ENCODE measurements around the gene CD86. TPM values are rescaled to one million over a fixed set of nuclear protein-coding genes. Genes with fewer than 3 reads are reported as not detected.
A peak's percentile ranks its signal among the peaks of the same experiment; 100 is the strongest.

The CD86 gene
- total RNA-seq, 4 donors from 2014 or later = 1.7 to 10.7 TPM; not detected in 2

DNA sequence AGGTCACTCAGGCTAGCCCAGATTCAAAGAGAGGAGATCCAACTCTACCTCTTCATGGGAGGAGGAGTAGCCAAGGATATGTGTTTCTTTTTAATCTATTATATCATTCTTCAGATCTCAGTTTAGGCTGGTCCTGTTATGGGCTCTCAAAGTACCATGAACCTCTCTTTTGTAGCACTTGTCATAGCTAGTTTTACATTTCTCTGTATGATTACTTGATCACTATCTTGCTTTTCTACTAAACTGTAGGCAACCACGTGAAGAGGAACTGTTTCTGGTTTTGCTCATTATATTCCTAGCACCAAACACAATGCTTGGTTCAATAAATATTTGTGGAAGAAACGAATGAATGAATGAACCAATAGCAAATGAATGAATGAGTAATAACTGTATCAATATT is 29.6 kb downstream of the CD86 start:
- Histone ChIP-seq H3K4me1 (no peaks in the 10 kb centered on the region), H3K36me3 (no peaks in the 10 kb centered on the region), H3K4me3 (no peak overlapping the region), H3K9me3 (no peaks in the 10 kb centered on the region), H3K27me3 (no peaks in the 10 kb centered on the region), H3K27ac (no peak overlapping the region)
- DNase-seq = no peak
- no peak for TF ChIP-seq POLR2A (IDR thresholded peaks at IDR 0.05)
- TF ChIP-seq, protein P1, sequence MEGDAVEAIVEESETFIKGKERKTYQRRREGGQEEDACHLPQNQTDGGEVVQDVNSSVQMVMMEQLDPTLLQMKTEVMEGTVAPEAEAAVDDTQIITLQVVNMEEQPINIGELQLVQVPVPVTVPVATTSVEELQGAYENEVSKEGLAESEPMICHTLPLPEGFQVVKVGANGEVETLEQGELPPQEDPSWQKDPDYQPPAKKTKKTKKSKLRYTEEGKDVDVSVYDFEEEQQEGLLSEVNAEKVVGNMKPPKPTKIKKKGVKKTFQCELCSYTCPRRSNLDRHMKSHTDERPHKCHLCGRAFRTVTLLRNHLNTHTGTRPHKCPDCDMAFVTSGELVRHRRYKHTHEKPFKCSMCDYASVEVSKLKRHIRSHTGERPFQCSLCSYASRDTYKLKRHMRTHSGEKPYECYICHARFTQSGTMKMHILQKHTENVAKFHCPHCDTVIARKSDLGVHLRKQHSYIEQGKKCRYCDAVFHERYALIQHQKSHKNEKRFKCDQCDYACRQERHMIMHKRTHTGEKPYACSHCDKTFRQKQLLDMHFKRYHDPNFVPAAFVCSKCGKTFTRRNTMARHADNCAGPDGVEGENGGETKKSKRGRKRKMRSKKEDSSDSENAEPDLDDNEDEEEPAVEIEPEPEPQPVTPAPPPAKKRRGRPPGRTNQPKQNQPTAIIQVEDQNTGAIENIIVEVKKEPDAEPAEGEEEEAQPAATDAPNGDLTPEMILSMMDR (IDR thresholded peaks at IDR 0.05) = no peak

DNA sequence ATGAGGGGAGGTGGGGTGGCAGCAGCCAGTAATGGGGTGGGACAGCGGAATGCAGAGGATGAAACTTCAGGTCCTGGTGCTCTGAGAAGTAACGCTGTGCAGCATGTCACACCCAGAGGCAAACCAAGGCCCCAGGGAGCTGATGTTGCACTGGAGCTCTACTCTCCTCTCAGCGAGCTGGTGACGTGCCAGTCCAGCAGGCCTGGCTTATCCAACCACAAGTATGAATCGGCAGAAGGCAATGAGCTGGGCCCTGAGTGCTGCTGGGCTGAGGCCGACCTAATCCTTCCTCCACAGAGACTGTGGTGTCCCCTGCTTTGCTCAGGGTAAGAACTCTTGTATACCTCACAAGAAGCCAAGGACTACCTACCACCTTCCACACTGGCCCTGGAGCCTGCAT is 30.5 kb downstream of the CD86 start:
- Histone ChIP-seq H3K9me3 (no peaks in the 10 kb centered on the region), H3K36me3 (no peaks in the 10 kb centered on the region), H3K27me3 (no peaks in the 10 kb centered on the region), H3K4me3 (no peak overlapping the region), H3K27ac (no peak overlapping the region), H3K4me1 (no peaks in the 10 kb centered on the region)
- no peak for DNase-seq
- TF ChIP-seq, protein P1 (IDR thresholded peaks at IDR 0.05) = no peak
- no peak for TF ChIP-seq POLR2A (IDR thresholded peaks at IDR 0.05)

DNA sequence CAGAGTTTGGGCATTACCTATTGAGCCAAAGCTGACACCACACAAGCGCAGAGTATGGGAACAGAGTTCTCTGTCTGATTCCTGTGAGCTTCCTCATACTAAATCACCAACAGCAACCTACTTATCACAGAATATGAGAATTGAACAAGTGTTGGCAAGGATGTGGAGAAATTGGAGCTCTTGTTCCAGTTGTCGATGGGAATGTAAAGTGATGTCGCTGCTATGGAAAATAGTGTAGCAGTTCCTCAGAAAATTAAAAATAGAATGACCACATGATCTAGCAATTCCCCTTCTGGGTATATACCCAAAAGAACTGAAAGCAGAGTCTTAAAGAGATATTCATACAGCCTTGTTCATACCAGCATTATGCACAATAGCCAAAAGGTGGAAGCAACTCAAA is 33.4 kb downstream of the CD86 start:
- DNase-seq = no peak
- no peak overlapping the region for H3K27ac ChIP-seq
- H3K4me1 ChIP-seq = no peaks in the 10 kb centered on the region
- no peaks in the 10 kb centered on the region for H3K27me3 ChIP-seq
- TF ChIP-seq, protein P1 (IDR thresholded peaks at IDR 0.05) = no peak
- no peak for TF ChIP-seq POLR2A (IDR thresholded peaks at IDR 0.05)
- H3K36me3 ChIP-seq = no peaks in the 10 kb centered on the region
- H3K9me3 ChIP-seq = no peaks in the 10 kb centered on the region
- H3K4me3 ChIP-seq = no peak overlapping the region

DNA sequence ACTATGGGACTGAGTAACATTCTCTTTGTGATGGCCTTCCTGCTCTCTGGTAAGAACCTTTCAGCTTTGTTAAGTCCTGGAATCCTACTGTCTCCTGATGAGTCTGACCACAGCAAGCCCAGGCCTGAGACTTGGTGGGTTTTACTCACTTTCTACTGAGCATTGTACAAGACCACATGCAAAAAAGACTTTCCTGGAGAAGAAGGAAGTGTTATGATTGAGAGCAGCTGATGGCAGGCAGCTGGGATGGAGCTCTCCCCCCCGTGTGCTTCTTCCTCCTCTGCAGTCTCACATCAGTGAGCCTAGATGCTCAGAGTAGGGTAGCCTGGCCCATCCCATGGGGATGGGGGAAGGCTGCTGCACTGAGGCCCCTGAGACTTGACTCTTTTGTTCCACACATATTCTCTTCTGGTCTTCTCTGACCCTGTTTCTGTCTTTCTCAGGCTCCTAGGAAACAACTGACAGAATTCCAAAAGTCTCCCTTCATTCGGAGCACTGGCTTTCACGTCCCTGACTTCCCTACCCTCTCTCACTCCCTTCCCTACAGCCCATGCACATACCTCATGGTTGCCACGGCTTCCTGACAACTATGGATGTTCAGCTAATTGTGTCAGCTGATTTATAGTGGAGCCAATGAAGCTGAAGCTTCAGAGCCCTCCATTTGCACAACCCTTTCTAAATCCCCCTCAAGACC is 36.6 kb downstream of the CD86 start:
- peak in 2 of 3 donors; percentile 46 to 55 for DNase-seq
- H3K36me3 ChIP-seq = no peaks in the 10 kb centered on the region
- H3K27ac ChIP-seq = peak overlapping the region in 1 of 4 donors; percentile 21
- no peaks in the 10 kb centered on the region for H3K9me3 ChIP-seq
- TF ChIP-seq, protein P1 (IDR thresholded peaks at IDR 0.05) = no peak
- TF ChIP-seq POLR2A (IDR thresholded peaks at IDR 0.05) = no peak
- H3K4me1 ChIP-seq = no peaks in the 10 kb centered on the region
- no peaks in the 10 kb centered on the region for H3K27me3 ChIP-seq
- no peak overlapping the region for H3K4me3 ChIP-seq

DNA sequence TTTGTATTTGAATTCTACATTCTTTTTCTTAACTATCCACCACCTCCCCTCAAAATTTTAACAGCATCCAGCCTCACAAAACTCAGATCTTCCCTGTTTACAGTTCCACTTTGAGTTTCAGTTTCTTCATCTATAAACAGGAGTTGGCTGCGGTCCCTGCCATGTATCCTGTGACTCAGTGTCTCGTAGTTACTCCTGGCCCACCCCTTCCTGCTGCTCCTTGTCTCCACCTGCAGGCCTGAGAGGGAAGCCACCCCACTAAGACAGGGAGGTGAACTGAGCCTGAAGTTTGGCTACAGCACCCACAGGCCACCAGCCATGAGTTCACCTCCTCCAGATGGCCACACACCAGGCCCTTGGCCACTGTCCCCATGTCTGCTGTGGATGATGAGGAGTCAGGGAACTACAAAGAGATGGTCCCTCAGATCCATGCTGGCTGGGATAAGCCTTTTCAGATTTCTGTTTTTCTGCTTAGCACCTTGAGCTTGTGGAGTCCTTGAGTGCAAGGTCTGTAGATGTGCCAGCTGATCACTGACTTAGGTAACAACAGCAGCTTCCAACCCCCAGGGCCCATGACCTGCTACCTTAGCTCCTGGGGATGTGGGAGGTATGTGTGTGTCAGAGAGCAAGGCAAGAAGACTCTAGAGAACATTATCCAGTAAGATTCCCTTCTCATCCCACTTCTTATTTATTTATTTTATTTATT is 37.5 kb downstream of the CD86 start:
- Histone ChIP-seq H3K4me3 (no peak overlapping the region), H3K27me3 (no peaks in the 10 kb centered on the region), H3K4me1 (no peaks in the 10 kb centered on the region), H3K9me3 (no peaks in the 10 kb centered on the region), H3K36me3 (no peaks in the 10 kb centered on the region), H3K27ac (no peak overlapping the region)
- peak in 2 of 3 donors; percentile 48 to 56 for DNase-seq
- TF ChIP-seq, protein P1 (IDR thresholded peaks at IDR 0.05) = peak in 4 of 6 experiments; percentile 29 to 35 (median 32)
- no peak for TF ChIP-seq POLR2A (IDR thresholded peaks at IDR 0.05)

All from Peyer's patch (tissue), 4 donors.